GM12874 (cell line): ENCODE data around the gene GLYR1.

ENCODE experiments used
- CTCF ChIP-seq: IDR thresholded peaks from 2 replicates; pipeline ENCODE4 v1.5.1; 2011; ENCODE audit warnings: low read depth, mild to moderate bottlenecking, control low read depth, low read length, moderate library complexity; ENCODE audit not compliant: insufficient read depth

The GLYR1 gene

GRCh38 chr16:4790261-4790660 lies 56.8 kb downstream of the GLYR1 start:
- no peak for TF ChIP-seq CTCF

GRCh38 chr16:4788910-4789309 lies 58.2 kb downstream of the GLYR1 start:
- TF ChIP-seq CTCF = no peak

GRCh38 chr16:4788489-4788889 lies 58.6 kb downstream of the GLYR1 start:
- TF ChIP-seq CTCF = no peak

- TF ChIP-seq CTCF = no peak
Observed at GRCh38 chr16:4787627-4788482, 59.2 kb downstream of the GLYR1 start, which contains the start of gene SEPTIN12. SEPTIN12 (minus strand) TSS chr16:4788345; CDS start chr16:4787645, 700 bp downstream.

- no peak for TF ChIP-seq CTCF
Observed at GRCh38 chr16:4787068-4787467, 60.0 kb downstream of the GLYR1 start.

GRCh38 chr16:4785758-4786433 lies 61.2 kb downstream of the GLYR1 start:
- TF ChIP-seq CTCF = no peak

- TF ChIP-seq CTCF = no peak
Observed at GRCh38 chr16:4783951-4784336, 63.1 kb downstream of the GLYR1 start.
